ENCODE results near the gene CDH13.

The CDH13 gene

DNA sequence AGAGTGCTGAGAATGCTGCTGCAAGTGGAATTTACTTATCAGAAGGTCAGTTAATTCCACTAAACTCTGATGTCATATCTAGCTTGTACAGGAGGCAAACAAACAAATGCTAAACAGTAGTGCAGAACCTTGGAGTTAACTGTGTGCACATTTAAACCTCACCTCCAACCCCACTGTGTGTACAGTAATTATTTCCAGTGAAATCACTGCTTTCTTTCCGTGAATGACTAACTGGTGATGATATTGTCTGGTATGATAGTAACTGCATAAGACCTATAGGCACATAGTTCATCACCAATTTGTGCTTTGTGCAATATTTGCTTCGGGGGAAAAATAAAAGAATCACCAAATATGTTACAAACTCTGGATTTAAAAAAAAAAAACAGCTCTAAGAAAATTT, 688.5 kb downstream of the CDH13 start:
- no peak overlapping the region for H3K27ac ChIP-seq
- TF ChIP-seq, protein P1, sequence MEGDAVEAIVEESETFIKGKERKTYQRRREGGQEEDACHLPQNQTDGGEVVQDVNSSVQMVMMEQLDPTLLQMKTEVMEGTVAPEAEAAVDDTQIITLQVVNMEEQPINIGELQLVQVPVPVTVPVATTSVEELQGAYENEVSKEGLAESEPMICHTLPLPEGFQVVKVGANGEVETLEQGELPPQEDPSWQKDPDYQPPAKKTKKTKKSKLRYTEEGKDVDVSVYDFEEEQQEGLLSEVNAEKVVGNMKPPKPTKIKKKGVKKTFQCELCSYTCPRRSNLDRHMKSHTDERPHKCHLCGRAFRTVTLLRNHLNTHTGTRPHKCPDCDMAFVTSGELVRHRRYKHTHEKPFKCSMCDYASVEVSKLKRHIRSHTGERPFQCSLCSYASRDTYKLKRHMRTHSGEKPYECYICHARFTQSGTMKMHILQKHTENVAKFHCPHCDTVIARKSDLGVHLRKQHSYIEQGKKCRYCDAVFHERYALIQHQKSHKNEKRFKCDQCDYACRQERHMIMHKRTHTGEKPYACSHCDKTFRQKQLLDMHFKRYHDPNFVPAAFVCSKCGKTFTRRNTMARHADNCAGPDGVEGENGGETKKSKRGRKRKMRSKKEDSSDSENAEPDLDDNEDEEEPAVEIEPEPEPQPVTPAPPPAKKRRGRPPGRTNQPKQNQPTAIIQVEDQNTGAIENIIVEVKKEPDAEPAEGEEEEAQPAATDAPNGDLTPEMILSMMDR (IDR thresholded peaks at IDR 0.05), result no peak
- TF ChIP-seq ZFX (IDR thresholded peaks at IDR 0.05; ENCODE audit: borderline replicate concordance), result no peak

DNA sequence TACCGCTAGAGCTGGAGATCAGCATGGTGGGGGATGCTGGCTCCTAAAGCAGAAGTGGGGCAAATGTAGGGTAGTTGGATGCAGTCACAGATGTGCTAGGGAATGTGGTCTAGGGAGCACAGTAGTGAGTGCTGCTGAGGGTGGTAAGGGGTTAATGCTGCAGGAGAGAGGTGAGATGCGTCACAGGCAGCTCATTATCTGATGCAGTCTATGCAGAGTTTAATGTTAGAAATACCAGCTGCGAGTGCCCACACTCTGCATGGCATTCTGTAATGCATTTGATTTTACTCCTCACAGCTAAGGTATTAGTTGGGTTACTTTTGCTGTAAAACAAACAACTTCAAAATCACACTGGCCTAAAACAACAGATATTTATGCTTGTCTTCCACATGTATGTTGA, 689.7 kb downstream of the CDH13 start:
- TF ChIP-seq, protein P1 (IDR thresholded peaks at IDR 0.05), result no peak
- no peak for TF ChIP-seq ZFX (IDR thresholded peaks at IDR 0.05; ENCODE audit: borderline replicate concordance)
- no peak overlapping the region for H3K27ac ChIP-seq

DNA sequence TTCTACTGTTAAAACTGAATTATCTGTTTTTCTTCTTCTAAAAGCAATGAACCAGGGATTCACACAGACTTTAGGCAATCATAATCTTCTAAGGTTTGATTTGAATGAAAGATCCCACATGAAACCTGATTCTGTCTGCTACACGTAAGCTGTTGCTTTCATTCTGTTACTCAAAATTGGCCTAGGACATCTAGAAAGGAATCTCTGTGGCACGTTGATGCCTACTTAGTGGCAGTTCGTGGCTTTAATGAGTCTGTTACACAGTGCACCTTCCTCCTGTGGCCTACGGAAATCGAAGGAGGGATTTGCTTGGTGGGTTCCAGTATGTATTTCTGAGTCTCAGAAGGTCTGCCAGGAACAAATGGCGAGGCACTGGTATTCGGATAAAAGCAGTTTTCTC, 691.6 kb downstream of the CDH13 start:
- TF ChIP-seq, protein P1 (IDR thresholded peaks at IDR 0.05), result no peak
- no peak for TF ChIP-seq ZFX (IDR thresholded peaks at IDR 0.05; ENCODE audit: borderline replicate concordance)
- H3K27ac ChIP-seq, result no peak overlapping the region

DNA sequence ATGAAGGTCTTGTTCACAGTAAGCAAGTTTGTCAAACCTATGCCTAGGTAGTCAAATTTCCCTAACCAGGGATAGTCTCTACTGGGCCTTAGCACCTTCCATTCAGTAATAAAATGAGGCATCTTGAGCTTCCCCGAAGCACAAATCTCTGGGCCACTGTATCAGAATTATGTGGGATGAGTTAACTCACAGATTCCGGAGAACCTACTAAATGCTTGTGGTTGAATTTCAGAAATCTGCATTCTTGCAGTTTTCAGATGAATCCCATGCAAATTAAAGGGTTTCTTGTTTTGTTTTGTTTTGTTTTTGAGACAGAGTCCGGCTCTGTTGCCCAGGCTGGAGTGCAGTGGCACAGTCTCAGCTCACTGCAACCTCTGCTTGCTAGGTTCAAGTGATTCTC, 702.2 kb downstream of the CDH13 start:
- TF ChIP-seq ZFX (IDR thresholded peaks at IDR 0.05; ENCODE audit: borderline replicate concordance), result no peak
- TF ChIP-seq, protein P1 (IDR thresholded peaks at IDR 0.05), result no peak
- no peak overlapping the region for H3K27ac ChIP-seq

DNA sequence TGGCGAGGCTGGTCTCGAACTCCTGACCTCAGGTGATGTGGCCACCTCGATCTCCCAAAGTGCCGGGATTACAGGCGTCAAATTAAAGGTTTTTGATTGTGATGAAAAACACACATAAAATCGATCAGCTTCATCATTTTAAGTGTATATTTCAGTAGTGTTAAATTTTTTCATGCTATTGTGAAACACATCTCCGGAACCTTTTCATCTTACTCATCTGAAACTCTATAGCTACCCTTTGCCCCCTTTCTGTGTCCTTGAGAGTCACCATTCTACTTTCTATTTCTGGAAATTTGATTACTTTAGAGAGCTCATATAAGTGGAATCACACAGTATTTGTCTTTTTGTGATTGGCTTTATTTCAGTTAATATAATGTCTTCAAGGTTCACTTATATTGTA, 702.7 kb downstream of the CDH13 start:
- no peak overlapping the region for H3K27ac ChIP-seq
- TF ChIP-seq, protein P1 (IDR thresholded peaks at IDR 0.05), result no peak
- no peak for TF ChIP-seq ZFX (IDR thresholded peaks at IDR 0.05; ENCODE audit: borderline replicate concordance)

DNA sequence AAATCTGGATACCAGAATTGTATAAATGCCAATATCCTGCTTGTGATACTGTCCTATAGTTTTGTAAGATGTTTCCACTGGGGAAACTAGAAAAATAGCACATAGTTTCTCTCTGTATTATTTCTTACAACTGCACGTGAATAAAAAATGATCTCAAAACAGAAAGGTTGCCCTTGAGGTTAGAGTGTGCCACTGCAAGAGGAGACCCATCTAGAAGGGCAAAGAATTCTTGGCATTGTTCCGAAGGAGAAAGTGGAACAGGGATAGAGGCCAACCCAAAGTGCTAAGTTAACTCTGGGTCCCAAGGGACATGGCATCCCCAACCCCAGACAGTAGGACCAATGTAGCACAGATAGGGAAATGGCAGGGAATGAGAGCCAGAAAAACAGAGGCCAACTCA, 703.5 kb downstream of the CDH13 start:
- TF ChIP-seq ZFX (IDR thresholded peaks at IDR 0.05; ENCODE audit: borderline replicate concordance), result no peak
- TF ChIP-seq, protein P1 (IDR thresholded peaks at IDR 0.05), result no peak
- no peak overlapping the region for H3K27ac ChIP-seq

DNA sequence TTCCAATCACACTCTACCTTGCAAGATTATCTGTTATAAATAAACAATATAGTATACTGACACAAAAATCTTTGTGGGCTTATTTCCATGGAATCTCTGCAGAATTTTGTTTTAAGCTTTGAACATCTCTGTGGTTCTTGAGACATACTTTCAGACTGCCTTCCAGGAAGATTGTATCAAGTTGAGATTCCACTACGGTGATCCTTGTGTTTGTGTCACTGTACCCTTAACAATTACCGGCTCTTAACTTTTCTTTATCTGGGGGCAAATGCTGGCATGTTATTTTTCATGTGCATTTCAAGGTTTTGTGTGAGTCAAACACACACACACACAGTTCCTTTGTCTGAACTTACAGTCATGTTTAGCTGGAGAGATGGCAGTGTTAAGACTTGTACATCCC, 708.3 kb downstream of the CDH13 start:
- no peak overlapping the region for H3K27ac ChIP-seq
- TF ChIP-seq, protein P1 (IDR thresholded peaks at IDR 0.05), result no peak
- no peak for TF ChIP-seq ZFX (IDR thresholded peaks at IDR 0.05; ENCODE audit: borderline replicate concordance)
